HG03045 (cell line): ENCODE data around the gene ATRIP.
"Not testable (repeated sequence)": the region's sequence is repeated elsewhere in the genome, so short reads cannot be mapped to it uniquely, and the experiment has no call there.

Source experiments
- ATAC-seq: cut with Tn5 transposase; IDR thresholded peaks from one replicate; pipeline ENCODE4 v1.9.1; 2021; ENCODE audit warnings: mild to moderate bottlenecking, moderate library complexity; ENCODE audit not compliant: unreplicated experiment

The ATRIP gene

GRCh38 chr3:48467110-48467454 is 20.5 kb downstream of the ATRIP start:
- ATAC-seq: no peak

GRCh38 chr3:48467473-48468267 is 21.1 kb downstream of the ATRIP start:
- no peak for ATAC-seq

- ATAC-seq: no peak
Measured at GRCh38 chr3:48468329-48468731, 21.8 kb downstream of the ATRIP start.

DNA sequence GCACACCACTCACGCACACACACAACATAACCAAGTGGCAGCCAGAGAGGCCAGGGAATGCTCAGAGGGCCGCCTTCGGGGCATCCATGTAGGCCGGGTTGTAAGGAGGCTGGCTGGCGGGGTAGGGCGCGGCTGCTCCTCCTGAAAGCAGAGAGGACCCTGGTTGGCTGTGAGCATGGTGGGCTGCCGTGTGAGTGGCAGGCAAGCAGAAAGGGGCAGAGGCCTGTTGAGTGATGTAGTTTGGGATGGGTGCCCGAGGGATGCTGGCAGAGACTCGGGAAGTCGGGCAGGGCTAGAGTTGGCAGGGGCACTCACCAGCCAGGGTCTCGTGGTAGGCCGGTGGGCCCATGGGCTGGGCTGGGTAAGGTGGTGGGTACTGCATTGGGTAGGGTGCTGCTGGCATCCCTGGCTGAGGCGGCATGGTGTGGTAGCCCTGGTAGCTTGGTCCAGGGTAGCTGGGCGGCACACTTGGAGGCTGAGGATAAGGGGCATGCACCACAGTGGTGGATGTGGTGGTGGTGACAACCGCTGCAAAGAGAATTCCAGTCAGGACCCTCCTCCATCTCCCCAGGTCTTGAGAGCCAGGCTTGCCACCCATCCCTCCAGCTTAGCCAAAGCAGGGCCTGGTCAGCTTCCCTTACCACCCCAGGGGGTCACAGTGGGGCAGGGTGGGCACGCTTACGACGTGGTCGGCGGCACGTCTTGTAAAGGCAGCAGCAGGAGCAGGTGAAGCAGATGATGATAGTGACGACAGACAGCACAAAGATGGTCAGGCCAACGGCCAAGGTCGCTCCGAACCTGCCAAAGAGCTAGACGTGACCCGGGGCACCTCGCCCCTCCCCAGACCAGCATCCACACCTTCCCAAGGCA is 22.7 kb downstream of the ATRIP start:
- ATAC-seq: no peak

GRCh38 chr3:48470286-48470685 is 23.7 kb downstream of the ATRIP start:
- ATAC-seq: no peak

DNA sequence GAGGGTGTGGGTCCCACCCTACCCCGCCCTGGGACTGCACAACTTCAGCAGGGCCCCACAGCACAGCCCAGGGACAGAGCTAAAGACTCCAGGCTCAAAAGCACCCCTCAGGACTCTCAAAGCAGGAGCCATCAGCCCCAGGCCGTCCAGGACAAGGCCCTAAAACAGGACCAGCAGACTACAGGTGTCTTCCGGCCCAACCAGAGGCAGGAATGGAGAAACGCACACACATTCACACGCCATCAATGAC is 26.1 kb downstream of the ATRIP start:
- ATAC-seq: no peak

GRCh38 chr3:48472923-48473616 is 26.5 kb downstream of the ATRIP start:
- peak; percentile 71 for ATAC-seq

DNA sequence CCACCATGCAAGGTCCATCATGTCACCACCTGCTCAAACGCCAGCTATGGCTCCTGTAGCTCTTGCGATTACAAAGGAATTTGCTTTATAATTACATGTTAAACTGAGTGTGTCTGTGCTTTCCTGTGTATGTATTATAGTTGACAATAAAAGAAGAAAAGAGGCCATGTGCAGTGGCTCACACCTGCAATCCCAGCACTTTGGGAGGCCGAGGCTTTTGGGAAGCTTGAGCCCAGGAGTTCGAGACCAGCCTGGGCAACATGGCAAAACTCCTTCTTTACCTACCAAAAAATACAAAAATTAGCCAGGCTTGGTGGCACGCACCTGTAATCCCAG is 27.0 kb downstream of the ATRIP start:
- ATAC-seq: no peak

GRCh38 chr3:48474031-48474430 is 27.5 kb downstream of the ATRIP start:
- ATAC-seq: not testable (repeated sequence)

DNA sequence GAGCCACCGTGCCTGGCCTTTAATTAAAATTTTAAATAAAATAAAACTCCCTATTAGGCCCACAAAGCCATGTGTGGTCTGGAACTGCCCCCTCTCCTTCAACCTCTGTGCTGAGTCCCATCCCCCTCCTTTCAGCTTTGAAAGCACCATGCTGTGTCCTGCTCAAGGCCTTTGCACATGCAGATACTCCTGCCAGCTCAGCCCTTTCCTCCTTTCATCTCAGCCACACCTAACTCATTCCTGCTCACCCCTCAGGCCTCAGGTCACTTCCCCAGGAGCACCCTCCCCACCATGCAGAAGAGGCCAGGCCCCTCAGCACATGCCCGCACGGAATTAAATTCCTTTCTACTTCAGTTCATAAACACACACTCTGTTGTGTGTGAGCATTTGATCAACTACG is 28.1 kb downstream of the ATRIP start:
- ATAC-seq: no peak

DNA sequence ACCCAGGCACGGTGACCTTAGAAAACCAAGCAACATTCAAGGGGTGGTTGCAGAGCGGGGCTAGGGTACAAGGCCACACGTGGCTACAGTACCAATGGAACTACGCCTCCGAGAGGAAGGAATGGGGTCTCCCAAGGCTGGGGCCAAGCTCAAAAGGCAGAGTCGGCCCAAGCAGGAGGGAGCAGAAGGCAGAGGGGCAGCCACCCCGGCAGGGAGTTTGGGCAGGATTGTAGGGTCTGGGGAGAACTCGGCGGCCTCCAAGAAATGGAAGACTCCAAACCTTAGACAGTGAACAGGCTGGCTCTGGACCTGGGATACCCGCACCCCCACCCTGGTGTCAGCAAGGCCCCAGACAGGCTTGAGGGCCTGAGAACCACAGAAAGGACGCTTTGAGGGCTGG is 28.7 kb downstream of the ATRIP start:
- no peak for ATAC-seq

- no peak for ATAC-seq
Measured at GRCh38 chr3:48476426-48477053, 30.0 kb downstream of the ATRIP start.

GRCh38 chr3:48477959-48478520 is 31.5 kb downstream of the ATRIP start:
- no peak for ATAC-seq

DNA sequence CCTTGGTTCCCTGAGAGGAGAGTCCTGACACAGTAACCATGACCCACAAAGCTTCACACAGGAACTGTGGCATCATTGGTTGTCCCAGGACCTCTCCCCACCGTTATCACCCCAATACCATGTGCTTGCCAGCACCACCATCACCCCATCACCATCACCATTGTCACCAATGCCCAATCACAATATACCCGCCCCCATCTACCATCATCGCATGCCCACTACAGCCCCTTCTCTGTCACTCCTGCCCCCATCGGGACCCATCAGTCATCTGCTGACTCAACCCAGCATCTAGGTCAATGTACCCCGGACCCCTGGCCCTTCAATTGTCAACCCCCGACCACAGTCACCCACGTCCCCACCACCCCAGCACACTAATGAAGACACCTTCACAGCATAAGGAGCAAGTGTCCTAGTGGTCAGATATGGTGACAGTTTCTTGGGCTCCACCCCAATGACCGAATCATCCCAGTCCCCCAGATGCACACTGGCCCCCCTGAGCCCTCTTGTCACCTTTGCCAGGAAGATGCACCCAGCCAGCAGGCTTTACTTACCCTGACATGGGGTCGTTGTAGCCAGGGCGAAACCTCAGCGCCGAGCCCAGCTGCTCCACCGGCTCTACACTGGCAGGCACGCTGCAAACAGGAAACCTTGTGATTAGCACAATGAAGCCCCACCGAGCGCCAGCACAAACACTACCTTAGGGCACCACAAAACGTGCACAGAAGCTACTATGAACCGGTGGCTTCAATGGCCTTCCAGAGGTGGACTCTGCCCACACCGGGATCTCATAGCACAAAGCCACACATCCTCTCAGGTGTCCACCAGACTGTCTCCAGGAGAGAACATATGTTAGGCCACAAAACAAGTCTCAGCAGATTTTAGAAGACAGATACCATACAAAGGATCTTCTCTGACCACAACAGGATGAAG is 32.4 kb downstream of the ATRIP start:
- no peak for ATAC-seq

GRCh38 chr3:48480891-48481290 is 34.4 kb downstream of the ATRIP start:
- ATAC-seq: not testable (repeated sequence)

- not testable (repeated sequence) for ATAC-seq
Measured at GRCh38 chr3:48482822-48483221, 36.3 kb downstream of the ATRIP start.

GRCh38 chr3:48486952-48487351 is 40.4 kb downstream of the ATRIP start:
- ATAC-seq: no peak

DNA sequence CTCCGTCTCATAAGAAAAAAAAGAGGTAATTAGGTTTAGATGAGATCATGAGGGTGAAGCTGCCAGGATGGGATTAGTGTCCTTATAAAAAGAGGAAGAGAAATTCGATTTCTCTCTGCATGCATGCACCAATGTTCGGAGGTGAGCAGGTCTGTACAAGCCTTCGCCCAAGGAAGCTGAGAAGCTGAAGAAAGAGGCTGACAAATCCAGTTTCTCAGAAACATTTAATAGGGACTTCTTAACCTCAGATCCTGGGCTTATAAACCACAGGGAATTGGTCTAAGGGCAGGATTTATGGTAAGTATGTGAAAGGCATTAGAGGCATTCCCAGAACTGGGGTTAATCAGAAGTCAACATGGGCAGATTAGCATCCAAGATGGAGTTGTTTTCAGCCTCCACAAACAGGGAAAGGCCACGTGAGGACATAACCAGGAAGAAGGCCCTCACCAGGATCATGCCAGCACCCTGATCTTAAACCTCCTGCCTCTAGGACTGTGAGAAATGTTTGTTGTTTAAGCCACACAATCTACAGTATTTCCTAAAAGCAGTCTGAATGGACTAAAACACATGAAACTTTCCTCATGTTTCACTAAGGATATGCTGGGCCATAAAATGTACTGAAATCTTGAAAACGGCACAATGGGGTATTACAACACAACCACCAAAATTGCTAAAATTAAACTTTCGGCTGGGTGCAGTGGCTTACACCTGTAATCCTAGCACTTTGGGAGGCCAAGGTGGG is 46.1 kb downstream of the ATRIP start:
- ATAC-seq: no peak

DNA sequence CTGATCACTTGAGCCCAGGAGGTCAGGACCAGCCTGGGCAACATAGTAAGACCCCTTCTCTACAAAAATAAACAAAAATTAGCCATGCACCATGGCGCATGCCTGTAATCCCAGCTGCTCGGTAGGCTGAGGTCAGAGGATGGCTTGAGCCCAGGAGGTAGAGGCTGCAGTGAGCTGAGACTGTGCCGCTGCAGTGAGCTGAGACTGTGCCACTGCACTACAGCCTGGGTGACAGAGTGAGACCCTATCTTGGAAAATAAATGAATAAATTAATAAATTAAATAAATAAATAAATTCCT is 46.6 kb downstream of the ATRIP start:
- no peak for ATAC-seq

DNA sequence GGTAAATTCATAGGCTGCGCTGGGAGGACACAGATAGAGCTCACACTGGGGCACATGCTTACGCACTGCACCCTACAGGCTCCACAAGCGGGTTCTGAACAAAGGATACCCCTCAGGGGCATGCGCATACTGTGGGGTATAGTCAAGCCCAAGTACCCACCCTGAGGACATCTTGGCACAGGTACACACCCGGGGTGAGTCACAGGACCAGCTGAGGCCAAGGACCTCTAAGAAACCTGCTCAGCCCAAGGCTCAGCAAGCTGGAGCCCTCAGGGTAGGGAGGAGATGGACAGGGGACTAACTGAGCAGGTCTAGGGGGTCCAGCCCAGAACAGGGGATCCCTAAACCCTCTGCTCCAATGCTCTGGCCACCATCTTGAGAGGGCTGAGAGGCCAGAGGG is 54.1 kb downstream of the ATRIP start:
- no peak for ATAC-seq
